Stimulated activated CD8-positive, alpha-beta memory T cell treated with anti-CD3 and anti-CD28 coated beads, Interleukin-15, amount 100 ng/mL, for 48 hours (primary cell): ENCODE data around the gene CAMTA1.

Source experiments
- DNase-seq, 2 donors: peaks; one replicate each; pipeline ENCODE4 v3.0.0-alpha.2; 2020; ENCODE audit warnings: low read depth in 2 of 2

Gene CAMTA1

GRCh38 chr1:7610936-7611335 lies 825.7 kb downstream of the CAMTA1 start:
- no peak for DNase-seq

- no peak for DNase-seq
These were observed 826.3 kb downstream of the CAMTA1 start for GRCh38 chr1:7611421-7612010.

DNA sequence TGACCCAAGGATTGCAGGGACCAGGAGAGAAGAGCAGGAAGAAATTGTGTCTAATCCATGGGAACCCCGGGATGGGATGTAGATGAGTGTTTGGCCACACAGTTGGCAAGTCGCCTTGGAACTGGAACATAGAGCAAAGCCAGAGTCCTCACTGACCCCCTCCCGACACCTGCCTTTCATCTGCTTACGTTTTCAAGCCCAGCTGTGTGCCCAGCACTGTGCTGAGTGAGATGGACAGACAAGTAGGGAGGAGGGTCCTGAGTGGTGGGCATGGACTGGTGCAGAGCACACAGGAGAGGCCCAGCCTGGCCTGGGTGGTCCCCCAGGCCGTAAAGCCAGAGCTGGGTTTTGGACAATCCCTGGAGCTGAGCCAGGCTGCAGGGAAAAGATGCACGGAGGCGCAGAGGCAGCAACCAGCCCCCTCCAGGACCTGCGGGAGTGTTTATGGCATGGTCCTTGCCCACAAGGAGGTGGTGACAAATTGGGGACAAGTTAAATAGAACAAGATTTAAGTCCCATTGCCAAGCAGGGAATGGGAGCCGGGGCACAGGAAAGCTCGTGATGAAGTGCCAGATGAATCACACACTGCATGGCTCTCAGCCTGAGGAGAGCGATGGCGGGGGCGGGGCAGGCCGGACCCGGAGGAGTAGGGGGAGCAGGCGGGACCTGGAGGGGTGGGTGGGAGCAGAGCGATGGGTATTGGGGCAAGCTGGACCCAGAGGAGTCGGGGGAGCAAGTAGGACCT lies 828.0 kb downstream of the CAMTA1 start:
- DNase-seq: no peak

DNA sequence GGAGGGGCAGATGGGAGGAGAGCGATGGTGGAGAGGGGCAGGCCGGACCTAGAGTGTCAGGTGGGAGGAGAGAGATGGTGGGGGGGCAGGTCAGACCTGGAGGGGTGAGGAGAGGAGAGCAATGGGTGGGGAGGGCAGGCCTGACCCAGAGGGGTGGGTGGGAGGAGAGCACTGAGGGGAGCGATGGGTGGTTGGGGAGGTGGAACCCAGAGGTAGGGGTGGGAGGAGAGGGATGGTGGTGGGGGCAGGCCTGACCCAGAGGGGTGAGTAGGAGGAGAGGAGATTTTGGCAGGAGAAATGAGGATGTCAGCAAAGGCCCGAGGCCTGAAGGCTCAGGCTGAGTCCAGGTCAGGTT lies 828.6 kb downstream of the CAMTA1 start:
- DNase-seq: no peak

GRCh38 chr1:7614576-7615074 lies 829.4 kb downstream of the CAMTA1 start:
- DNase-seq: no peak

GRCh38 chr1:7615138-7615537 lies 829.9 kb downstream of the CAMTA1 start:
- DNase-seq: no peak

DNA sequence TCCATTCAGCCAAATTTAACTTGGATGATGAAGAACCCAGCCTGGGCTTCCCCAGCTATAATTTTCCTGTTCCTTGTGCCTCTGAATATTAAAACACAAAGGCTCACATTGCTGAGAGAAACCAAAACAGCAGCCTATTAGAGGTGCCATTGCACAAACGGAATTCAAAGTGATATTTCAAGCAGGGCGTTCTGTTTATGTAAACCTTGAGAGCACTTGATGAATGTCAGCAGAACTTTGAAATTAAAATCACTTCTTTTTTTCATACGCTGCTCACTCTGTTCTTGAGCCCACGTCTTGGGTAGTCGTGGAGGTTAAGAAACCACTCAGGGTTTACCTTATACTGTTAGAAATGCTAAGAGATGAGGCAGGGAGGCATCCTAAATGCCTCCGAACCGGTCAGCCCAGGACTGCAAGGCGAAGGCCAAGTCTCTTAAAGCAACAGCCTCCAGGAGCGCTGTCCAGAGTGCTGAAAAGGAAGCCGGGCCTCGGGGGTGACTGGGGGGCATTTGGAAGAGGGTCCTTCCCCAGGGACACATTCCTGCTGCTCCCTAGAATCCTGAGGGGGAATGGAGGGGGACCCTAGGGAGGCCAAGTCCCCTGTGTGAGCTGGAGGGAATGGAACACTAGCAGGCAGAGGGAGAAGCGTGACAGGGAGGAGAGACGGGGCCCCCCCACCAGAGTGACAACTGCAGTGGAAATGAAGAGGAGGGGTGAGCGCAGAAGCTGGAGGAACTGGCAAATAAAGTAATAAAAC lies 831.0 kb downstream of the CAMTA1 start:
- no peak for DNase-seq

GRCh38 chr1:7616953-7617352 lies 831.7 kb downstream of the CAMTA1 start:
- DNase-seq: no peak

- DNase-seq: no peak
These were observed 832.6 kb downstream of the CAMTA1 start for GRCh38 chr1:7617826-7618225.

DNA sequence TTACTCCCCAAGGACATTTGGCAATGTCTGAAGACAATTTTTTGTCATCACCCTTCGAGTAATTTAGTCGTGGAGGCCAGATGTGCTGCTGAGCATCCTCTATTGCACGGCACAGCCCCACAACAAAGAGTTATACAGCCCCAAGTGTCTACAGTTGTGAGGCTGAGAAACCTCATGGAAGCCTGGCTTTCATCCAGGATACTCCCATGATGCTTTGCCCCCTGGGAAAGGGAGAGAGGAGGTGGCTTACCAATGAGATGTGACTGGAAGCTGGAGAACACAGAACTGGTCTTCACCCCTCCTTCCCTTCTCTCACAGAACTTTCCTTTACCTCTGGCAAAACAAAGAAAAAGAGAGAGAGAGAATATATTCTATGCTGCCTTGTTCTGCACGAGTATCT lies 834.9 kb downstream of the CAMTA1 start:
- no peak for DNase-seq

GRCh38 chr1:7621334-7622219 lies 836.3 kb downstream of the CAMTA1 start:
- no peak for DNase-seq

- no peak for DNase-seq
These were observed 838.6 kb downstream of the CAMTA1 start for GRCh38 chr1:7623842-7624241.

- DNase-seq: no peak
These were observed 839.6 kb downstream of the CAMTA1 start for GRCh38 chr1:7624791-7625355.

DNA sequence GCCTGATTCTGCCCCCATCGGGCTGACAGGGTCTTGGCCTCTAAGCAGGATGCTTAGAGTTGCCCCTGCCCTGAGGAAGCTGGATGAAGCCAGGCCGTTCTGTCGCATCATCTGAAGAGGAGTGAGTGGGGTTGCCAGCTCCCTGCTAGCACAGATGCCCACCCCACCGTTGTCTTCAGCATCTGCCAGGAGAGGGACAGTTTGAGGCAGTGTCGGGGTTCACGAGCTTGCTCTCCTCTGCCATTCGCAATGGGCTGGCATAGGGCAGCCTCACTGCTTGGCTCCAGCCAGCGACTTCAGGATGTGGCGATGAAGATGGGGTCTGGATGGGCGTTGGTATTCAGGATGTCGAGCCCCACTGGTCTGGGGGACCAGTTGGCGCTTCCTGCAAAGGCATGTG lies 840.1 kb downstream of the CAMTA1 start:
- no peak for DNase-seq

- DNase-seq: no peak
These were observed 843.0 kb downstream of the CAMTA1 start for GRCh38 chr1:7628273-7628672.

DNA sequence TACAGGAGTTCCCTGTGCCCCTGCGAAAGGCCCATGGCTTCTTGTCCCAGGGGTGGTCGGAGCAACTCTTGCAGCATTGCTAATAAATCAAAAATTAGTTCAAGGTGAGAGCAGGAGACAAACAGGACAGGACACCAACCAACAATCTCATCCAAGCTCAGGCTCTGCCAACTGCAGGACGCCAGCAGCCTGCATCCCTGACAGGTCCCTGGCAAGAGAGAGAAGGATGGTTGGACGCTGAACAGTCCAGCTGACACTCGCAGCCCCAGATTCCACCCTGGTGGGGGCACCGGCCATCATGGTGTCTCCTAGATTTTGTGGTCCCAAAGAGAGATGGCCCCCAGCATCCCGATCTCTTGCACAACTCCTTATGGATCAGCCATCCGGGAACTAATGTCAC lies 843.8 kb downstream of the CAMTA1 start:
- no peak for DNase-seq

GRCh38 chr1:7629465-7630195 lies 844.4 kb downstream of the CAMTA1 start:
- DNase-seq: no peak

DNA sequence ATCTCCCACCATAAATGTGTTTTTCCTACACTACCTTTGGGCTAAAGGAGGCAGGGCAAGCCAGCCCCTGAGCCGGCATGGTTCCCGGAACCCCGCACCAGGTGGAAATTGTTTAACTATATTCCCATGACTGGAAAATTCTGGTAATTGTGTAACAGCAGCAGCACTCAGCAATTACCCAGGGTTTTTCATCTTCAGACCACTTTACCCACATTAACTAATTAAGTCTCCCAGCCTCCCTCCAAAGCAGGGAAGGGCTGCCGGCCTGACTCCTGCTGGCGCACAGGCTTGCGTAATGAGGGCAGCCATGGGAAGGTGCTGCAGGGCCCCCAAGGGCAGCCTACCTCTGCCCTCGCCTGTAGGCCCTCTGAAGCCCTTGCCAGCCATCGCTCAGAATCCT lies 845.1 kb downstream of the CAMTA1 start:
- no peak for DNase-seq

DNA sequence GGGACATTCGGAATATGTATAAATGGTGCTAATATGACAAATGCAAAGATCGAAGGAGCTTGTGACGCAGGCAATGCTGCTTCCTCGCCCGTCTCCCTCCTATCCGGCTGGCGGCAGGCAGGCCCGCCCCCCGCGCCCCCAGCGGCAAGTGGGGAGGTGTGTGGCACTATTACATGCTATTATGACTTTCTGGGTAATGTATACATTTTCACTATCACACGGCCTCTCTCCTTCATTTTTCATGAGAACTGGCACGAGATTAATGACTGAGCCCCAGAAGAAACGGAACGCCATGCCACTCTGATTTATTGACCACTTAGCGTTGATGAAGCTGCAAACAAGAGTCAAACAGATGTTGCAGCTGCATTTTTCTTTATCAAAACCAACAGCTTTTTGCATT lies 846.9 kb downstream of the CAMTA1 start:
- DNase-seq: no peak

DNA sequence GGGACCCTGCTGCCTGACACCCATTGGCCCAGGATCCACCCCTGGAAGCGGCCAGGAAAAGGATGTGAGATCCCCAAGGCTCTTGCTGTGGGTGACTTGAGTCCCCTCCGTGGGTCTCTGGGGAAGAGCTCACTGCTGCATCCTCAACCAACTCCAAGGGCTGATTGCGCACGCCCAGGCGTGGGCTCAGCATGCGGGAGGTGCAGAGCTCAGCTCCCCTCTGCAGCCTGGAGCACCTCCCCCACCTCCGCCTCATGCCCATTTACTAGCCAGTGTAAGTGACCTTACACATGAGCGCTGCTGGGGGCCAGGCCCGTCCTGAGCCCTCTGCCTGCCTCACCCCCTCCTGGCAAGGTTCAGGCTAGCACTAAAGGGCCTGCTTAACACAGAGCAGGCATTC lies 847.4 kb downstream of the CAMTA1 start:
- no peak for DNase-seq
